K562 (cell line): Measurements from ENCODE around the gene ALOXE3. TPM values are rescaled to one million over a fixed set of nuclear protein-coding genes. Genes with fewer than 3 reads are reported as not detected.

Experiments used
- microRNA-seq: library from miRNA; unstranded; fragments of <30 nt; microRNA quantifications from one replicate; pipeline ENCODE4, GENCODE V29; 2018; ENCODE audit warnings: borderline microRNAs expressed
- polyA plus RNA-seq, 8 experiments: library from polyadenylated mRNA; depleted of rRNA in 4 of 8; stranded (reverse) in 5 of 8; unstranded in 3 of 8; fragments of >200 nt; fragmentation: Nextera tagmentation in 2 of 8; fragmentation: Illumina TruSeq in 1 of 8; extraction: Ambion mirVana in 2 of 8; extraction: Trizol in 1 of 8; gene quantifications; 2 replicates each; pipeline versions ENCODE4 v1.2.1 to v1.2.3, GENCODE V29; 2011 to 2014; ENCODE audit warnings: inconsistent platforms in 1 of 8, missing spikeins in 1 of 8
- small RNA-seq: library from RNA; depleted of rRNA; stranded (forward); fragments of <200 nt; gene quantifications from one replicate; pipeline ENCODE3, GENCODE V24; 2014
- total RNA-seq, 7 experiments: library from RNA; depleted of rRNA in 6 of 7; stranded (reverse); fragments of >200 nt in 6 of 7; fragmentation: Illumina TruSeq in 2 of 7; extraction: Trizol in 2 of 7; gene quantifications; 2 replicates each; pipeline versions ENCODE4 v1.2.1 to v1.2.3, GENCODE V29; 2011 to 2021; ENCODE audit warnings: low replicate concordance in 1 of 7

The ALOXE3 gene
- total and polyA plus RNA-seq, 9 of the 15 experiments (the other 6 are each of a cell fraction or from before 2014, with no cell fraction given): 0.04 TPM; not detected in 8

Small RNA genes within 50 kb of the gene (microRNA-seq; reads per million reads assigned to microRNA genes)
- gene MIR4314: not detected
- gene MIR6883: 0.27 reads per million

Small RNA genes within 50 kb of the gene (small RNA-seq; reads per million reads assigned to genes)
- not detected for gene MIR4314

Other genes with a start within 250 kb of the ALOXE3 start
Only the 7 nearest of the 20 such genes appear.
- gene ALOX15B, start 79.5 kb downstream of the ALOXE3 start, total RNA-seq (2014; rRNA removed): not detected in 2 replicates
- gene ALOX15B, start 79.5 kb downstream of the ALOXE3 start, total RNA-seq (2014; rRNA removed; fragmentation: Illumina TruSeq; extraction: Trizol): not detected in 2 replicates
- gene ALOX15B, start 79.5 kb downstream of the ALOXE3 start, total RNA-seq (2015; rRNA removed; fragmentation: Illumina TruSeq; extraction: Trizol): not detected in 2 replicates
- 0.04 and 0.07 TPM in 2 replicates for gene ALOX15B, start 79.5 kb downstream of the ALOXE3 start, total RNA-seq (2021)
- gene ALOX15B, start 79.5 kb downstream of the ALOXE3 start, polyA plus RNA-seq (2011; rRNA removed): not detected in 2 replicates
- not detected in 2 replicates for gene ALOX15B, start 79.5 kb downstream of the ALOXE3 start, polyA plus RNA-seq (2014; fragmentation: Illumina TruSeq; extraction: Trizol)
- not detected for gene ALOX15B, start 79.5 kb downstream of the ALOXE3 start, polyA plus RNA-seq (2014; fragmentation: Nextera tagmentation; extraction: Ambion mirVana)
- not detected in 2 replicates for gene ALOX15B, start 79.5 kb downstream of the ALOXE3 start, polyA plus RNA-seq (2014; rRNA removed)
- gene ALOX12B, start 30.8 kb downstream of the ALOXE3 start, total RNA-seq (2014; rRNA removed): not detected in 2 replicates
- gene ALOX12B, start 30.8 kb downstream of the ALOXE3 start, total RNA-seq (2014; rRNA removed; fragmentation: Illumina TruSeq; extraction: Trizol): not detected in 2 replicates
- gene ALOX12B, start 30.8 kb downstream of the ALOXE3 start, total RNA-seq (2015; rRNA removed; fragmentation: Illumina TruSeq; extraction: Trizol): not detected in 2 replicates
- not detected in 2 replicates for gene ALOX12B, start 30.8 kb downstream of the ALOXE3 start, total RNA-seq (2021)
- not detected in 2 replicates for gene ALOX12B, start 30.8 kb downstream of the ALOXE3 start, polyA plus RNA-seq (2011; rRNA removed)
- gene ALOX12B, start 30.8 kb downstream of the ALOXE3 start, polyA plus RNA-seq (2014; fragmentation: Illumina TruSeq; extraction: Trizol): not detected in 2 replicates
- not detected for gene ALOX12B, start 30.8 kb downstream of the ALOXE3 start, polyA plus RNA-seq (2014; fragmentation: Nextera tagmentation; extraction: Ambion mirVana)
- not detected in 2 replicates for gene ALOX12B, start 30.8 kb downstream of the ALOXE3 start, polyA plus RNA-seq (2014; rRNA removed)
- 0.09 and 0.45 TPM in 2 replicates for gene HES7, start 5.6 kb upstream of the ALOXE3 start, total RNA-seq (2014; rRNA removed)
- 0.22 TPM in 1 of 2 replicates, not detected in the other for gene HES7, start 5.6 kb upstream of the ALOXE3 start, total RNA-seq (2014; rRNA removed; fragmentation: Illumina TruSeq; extraction: Trizol)
- gene HES7, start 5.6 kb upstream of the ALOXE3 start, total RNA-seq (2015; rRNA removed; fragmentation: Illumina TruSeq; extraction: Trizol): not detected in 2 replicates
- 1.1 and 2.2 TPM in 2 replicates for gene HES7, start 5.6 kb upstream of the ALOXE3 start, total RNA-seq (2021)
- 0.14 and 0.31 TPM in 2 replicates for gene HES7, start 5.6 kb upstream of the ALOXE3 start, polyA plus RNA-seq (2011; rRNA removed)
- 0.11 and 0.13 TPM in 2 replicates for gene HES7, start 5.6 kb upstream of the ALOXE3 start, polyA plus RNA-seq (2014; fragmentation: Illumina TruSeq; extraction: Trizol)
- under 1 TPM; 0.03 to 0.06 TPM for gene HES7, start 5.6 kb upstream of the ALOXE3 start, polyA plus RNA-seq (2014; fragmentation: Nextera tagmentation; extraction: Ambion mirVana)
- 0.16 and 1.7 TPM in 2 replicates for gene HES7, start 5.6 kb upstream of the ALOXE3 start, polyA plus RNA-seq (2014; rRNA removed)
- gene PER1, start 33.9 kb upstream of the ALOXE3 start, total RNA-seq (2014; rRNA removed): 4.5 and 10.5 TPM in 2 replicates
- 1.3 and 2.1 TPM in 2 replicates for gene PER1, start 33.9 kb upstream of the ALOXE3 start, total RNA-seq (2014; rRNA removed; fragmentation: Illumina TruSeq; extraction: Trizol)
- gene PER1, start 33.9 kb upstream of the ALOXE3 start, total RNA-seq (2015; rRNA removed; fragmentation: Illumina TruSeq; extraction: Trizol): 1.6 and 2.0 TPM in 2 replicates
- gene PER1, start 33.9 kb upstream of the ALOXE3 start, total RNA-seq (2021): 24.4 and 26.0 TPM in 2 replicates
- gene PER1, start 33.9 kb upstream of the ALOXE3 start, polyA plus RNA-seq (2011; rRNA removed): 3.4 and 11.1 TPM in 2 replicates
- 6.7 and 11.2 TPM in 2 replicates for gene PER1, start 33.9 kb upstream of the ALOXE3 start, polyA plus RNA-seq (2014; fragmentation: Illumina TruSeq; extraction: Trizol)
- under 1 TPM; 0.13 to 0.25 TPM for gene PER1, start 33.9 kb upstream of the ALOXE3 start, polyA plus RNA-seq (2014; fragmentation: Nextera tagmentation; extraction: Ambion mirVana)
- gene PER1, start 33.9 kb upstream of the ALOXE3 start, polyA plus RNA-seq (2014; rRNA removed): 11.0 TPM in 2 replicates
- 5.9 and 6.0 TPM in 2 replicates for gene VAMP2, start 44.4 kb upstream of the ALOXE3 start, total RNA-seq (2014; rRNA removed)
- gene VAMP2, start 44.4 kb upstream of the ALOXE3 start, total RNA-seq (2014; rRNA removed; fragmentation: Illumina TruSeq; extraction: Trizol): 4.8 and 5.5 TPM in 2 replicates
- 4.4 and 4.9 TPM in 2 replicates for gene VAMP2, start 44.4 kb upstream of the ALOXE3 start, total RNA-seq (2015; rRNA removed; fragmentation: Illumina TruSeq; extraction: Trizol)
- gene VAMP2, start 44.4 kb upstream of the ALOXE3 start, total RNA-seq (2021): 17.5 and 23.4 TPM in 2 replicates
- gene VAMP2, start 44.4 kb upstream of the ALOXE3 start, polyA plus RNA-seq (2011; rRNA removed): 13.4 and 22.8 TPM in 2 replicates
- gene VAMP2, start 44.4 kb upstream of the ALOXE3 start, polyA plus RNA-seq (2014; fragmentation: Illumina TruSeq; extraction: Trizol): 28.1 and 31.8 TPM in 2 replicates
- gene VAMP2, start 44.4 kb upstream of the ALOXE3 start, polyA plus RNA-seq (2014; fragmentation: Nextera tagmentation; extraction: Ambion mirVana): 1 to 10 TPM; 2.3 to 3.2 TPM
- gene VAMP2, start 44.4 kb upstream of the ALOXE3 start, polyA plus RNA-seq (2014; rRNA removed): 22.9 and 23.3 TPM in 2 replicates
- gene TMEM107, start 57.9 kb upstream of the ALOXE3 start, total RNA-seq (2014; rRNA removed): 11.4 and 15.5 TPM in 2 replicates
- gene TMEM107, start 57.9 kb upstream of the ALOXE3 start, total RNA-seq (2014; rRNA removed; fragmentation: Illumina TruSeq; extraction: Trizol): 24.0 and 28.1 TPM in 2 replicates
- gene TMEM107, start 57.9 kb upstream of the ALOXE3 start, total RNA-seq (2015; rRNA removed; fragmentation: Illumina TruSeq; extraction: Trizol): 16.8 and 16.9 TPM in 2 replicates
- gene TMEM107, start 57.9 kb upstream of the ALOXE3 start, total RNA-seq (2021): 16.3 and 16.8 TPM in 2 replicates
- 23.1 and 26.2 TPM in 2 replicates for gene TMEM107, start 57.9 kb upstream of the ALOXE3 start, polyA plus RNA-seq (2011; rRNA removed)
- 7.1 and 9.7 TPM in 2 replicates for gene TMEM107, start 57.9 kb upstream of the ALOXE3 start, polyA plus RNA-seq (2014; fragmentation: Illumina TruSeq; extraction: Trizol)
- 10 to 100 TPM; 17.4 to 19.5 TPM for gene TMEM107, start 57.9 kb upstream of the ALOXE3 start, polyA plus RNA-seq (2014; fragmentation: Nextera tagmentation; extraction: Ambion mirVana)
- 12.5 and 16.7 TPM in 2 replicates for gene TMEM107, start 57.9 kb upstream of the ALOXE3 start, polyA plus RNA-seq (2014; rRNA removed)
- 7.4 and 8.6 TPM in 2 replicates for gene BORCS6, start 71.7 kb upstream of the ALOXE3 start, total RNA-seq (2014; rRNA removed)
- 0.61 and 1.1 TPM in 2 replicates for gene BORCS6, start 71.7 kb upstream of the ALOXE3 start, total RNA-seq (2014; rRNA removed; fragmentation: Illumina TruSeq; extraction: Trizol)
- 2.6 and 2.7 TPM in 2 replicates for gene BORCS6, start 71.7 kb upstream of the ALOXE3 start, total RNA-seq (2015; rRNA removed; fragmentation: Illumina TruSeq; extraction: Trizol)
- gene BORCS6, start 71.7 kb upstream of the ALOXE3 start, total RNA-seq (2021): 5.4 and 6.5 TPM in 2 replicates
- gene BORCS6, start 71.7 kb upstream of the ALOXE3 start, polyA plus RNA-seq (2011; rRNA removed): 2.3 and 2.9 TPM in 2 replicates
- gene BORCS6, start 71.7 kb upstream of the ALOXE3 start, polyA plus RNA-seq (2014; fragmentation: Illumina TruSeq; extraction: Trizol): 1.7 and 2.5 TPM in 2 replicates
- gene BORCS6, start 71.7 kb upstream of the ALOXE3 start, polyA plus RNA-seq (2014; fragmentation: Nextera tagmentation; extraction: Ambion mirVana): under 1 TPM; 0.01 to 0.08 TPM
- gene BORCS6, start 71.7 kb upstream of the ALOXE3 start, polyA plus RNA-seq (2014; rRNA removed): 3.5 and 4.1 TPM in 2 replicates